Left hindlimb (tissue), 1 donor: Measurements from ENCODE around the gene MN1.
A peak's percentile ranks its signal among the peaks of the same experiment; 100 is the strongest.

Source experiments
- DNase-seq: peaks from one replicate; pipeline ENCODE4 v3.0.0-alpha.2; 2018

The MN1 gene

DNA sequence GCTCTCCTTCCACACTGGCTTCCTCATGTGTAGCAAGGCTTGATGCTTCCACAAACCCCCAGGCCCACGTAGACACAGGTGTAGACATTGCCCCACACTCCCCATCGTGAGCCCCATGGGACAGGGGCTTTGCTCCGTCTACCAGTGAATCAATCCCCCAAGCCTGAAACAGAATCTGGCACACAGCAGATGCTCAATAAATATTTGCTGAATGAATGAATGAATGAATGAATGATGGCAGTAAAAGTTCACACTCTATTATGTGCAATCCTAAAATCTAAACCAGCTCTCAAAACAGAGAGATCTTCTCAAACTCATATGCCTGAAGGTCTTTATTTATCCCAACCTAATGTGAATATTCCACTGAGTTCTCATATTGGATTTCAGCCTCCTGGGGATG is 69.9 kb downstream of the MN1 start:
- DNase-seq, result no peak

- DNase-seq, result no peak
Observed at GRCh38 chr22:27730641-27731433, 70.7 kb downstream of the MN1 start.

- no peak for DNase-seq
Observed at GRCh38 chr22:27729246-27729645, 72.3 kb downstream of the MN1 start.

DNA sequence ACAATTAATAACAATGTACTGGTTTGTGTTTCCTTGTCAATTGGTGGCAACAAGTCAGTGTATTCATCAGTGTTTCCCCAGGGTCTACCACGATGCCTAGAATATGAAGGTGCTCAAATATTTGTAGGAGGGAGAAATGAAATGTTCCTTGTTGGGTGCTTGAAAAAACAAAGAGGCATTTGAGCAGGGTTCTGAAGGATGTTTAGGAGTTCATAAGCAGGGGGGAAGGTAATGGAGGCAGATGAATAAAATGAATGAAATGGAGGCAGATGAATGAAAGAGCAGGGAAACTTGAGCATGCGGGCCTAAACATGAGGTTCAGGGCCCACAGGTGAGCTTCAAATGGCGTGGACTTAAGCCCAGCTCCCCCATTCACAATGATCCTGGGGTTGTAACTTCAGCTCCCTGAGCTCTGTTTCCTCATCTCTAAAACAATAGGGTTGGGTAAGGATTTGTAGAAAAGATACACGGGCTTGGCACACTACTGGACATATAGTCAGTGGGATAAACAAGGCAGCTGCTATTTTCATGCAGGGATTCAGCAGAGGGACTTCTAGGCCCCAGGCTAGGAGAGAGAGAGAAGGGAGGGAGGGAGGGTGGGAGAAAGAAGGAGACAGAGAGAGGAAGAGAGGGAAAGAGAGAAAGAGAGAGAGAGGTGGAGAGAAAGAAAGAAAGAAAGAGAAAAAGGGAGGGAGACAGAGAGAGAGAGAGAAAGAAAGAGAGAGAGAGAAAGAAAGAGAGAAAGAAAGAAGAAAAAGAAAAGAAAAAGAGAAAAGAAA is 73.7 kb downstream of the MN1 start:
- no peak for DNase-seq

DNA sequence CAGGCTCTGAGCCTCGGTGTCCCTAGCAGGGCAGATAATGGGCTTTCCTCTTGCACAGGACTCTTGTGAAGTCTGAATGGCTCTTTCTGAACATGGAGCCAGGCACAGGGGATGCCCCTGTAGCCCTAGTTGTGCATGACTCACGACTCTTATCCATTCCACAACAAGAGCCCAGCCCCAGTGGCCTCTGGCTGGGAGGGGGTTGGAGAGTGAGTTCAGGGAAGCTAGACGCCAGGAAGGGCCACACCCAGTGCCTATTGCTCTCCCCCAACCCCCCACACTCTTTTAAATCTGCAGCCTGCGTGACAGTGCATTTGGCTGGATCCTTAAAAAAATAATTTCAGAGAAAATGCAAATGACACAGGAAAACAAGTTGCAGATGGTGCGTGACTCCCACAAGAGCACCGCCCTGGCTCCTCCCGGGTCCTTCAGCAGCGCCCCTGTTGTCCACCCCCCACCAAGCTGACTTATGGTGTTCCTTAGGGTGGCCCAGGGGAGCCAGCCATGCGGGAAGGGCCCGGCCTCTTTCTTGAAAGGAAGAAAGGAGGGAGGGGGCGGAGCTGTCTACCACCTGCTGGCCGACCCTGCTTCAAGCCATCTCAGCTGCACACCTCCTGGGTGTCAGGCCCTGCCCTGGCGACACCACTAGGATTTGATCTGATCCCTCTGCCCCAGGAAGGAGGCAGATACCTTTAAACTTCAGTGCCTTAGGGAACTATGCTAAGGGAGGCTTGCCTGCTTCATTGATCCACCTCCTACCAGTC is 74.7 kb downstream of the MN1 start:
- peak; percentile 68 for DNase-seq

GRCh38 chr22:27726331-27726685 is 75.2 kb downstream of the MN1 start:
- no peak for DNase-seq

DNA sequence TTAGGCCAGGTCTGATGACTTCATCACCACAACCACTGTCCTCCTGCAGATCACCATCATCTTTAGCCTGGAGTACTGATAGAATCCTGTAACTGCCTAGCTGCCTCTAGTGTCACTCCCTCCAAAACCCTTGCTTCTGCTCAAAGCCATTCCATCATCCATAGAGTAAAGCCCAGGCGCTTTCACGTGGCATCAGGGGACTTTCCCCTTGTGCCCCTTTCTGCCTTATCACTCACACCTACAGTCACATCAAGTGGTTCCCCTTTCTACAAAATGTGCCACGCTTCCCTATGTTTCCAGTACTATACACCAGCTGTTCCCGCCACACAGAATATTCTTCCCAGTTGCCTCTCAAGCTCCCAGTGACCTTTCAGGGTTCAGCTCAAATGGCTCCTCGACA is 75.9 kb downstream of the MN1 start:
- no peak for DNase-seq

DNA sequence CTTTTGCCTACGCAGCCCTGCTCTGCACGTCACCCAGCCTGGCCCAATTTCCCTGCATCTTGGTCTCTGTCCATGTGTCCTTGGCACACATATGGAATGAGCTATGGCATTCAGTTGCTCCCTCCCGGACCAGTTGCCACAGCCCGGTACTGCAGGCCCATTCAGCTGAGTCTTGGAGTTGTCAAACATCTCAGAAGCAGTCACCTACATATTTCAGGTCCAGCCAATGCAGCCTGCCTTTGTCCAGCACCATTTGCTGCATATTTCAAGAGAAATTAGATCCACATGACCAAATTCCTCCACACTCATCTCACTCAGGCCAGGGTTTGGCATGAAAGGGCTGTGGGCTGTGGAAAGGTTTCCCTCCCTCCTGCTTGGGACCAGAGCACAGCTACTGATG is 76.8 kb downstream of the MN1 start:
- peak; percentile 52 for DNase-seq

- DNase-seq, result no peak
Observed at GRCh38 chr22:27724157-27724556, 77.4 kb downstream of the MN1 start.

GRCh38 chr22:27723708-27724107 is 77.8 kb downstream of the MN1 start:
- DNase-seq, result no peak

GRCh38 chr22:27723158-27723557 is 78.4 kb downstream of the MN1 start:
- DNase-seq, result no peak

GRCh38 chr22:27720860-27721259 is 80.7 kb downstream of the MN1 start:
- DNase-seq, result no peak

GRCh38 chr22:27719535-27720227 is 81.9 kb downstream of the MN1 start:
- peak; percentile 10 for DNase-seq

- no peak for DNase-seq
Observed at GRCh38 chr22:27719036-27719347, 82.6 kb downstream of the MN1 start.

- peak; percentile 69 for DNase-seq
Observed at GRCh38 chr22:27718186-27719035, 83.1 kb downstream of the MN1 start.

- peak; percentile 0 for DNase-seq
Observed at GRCh38 chr22:27717094-27717493, 84.5 kb downstream of the MN1 start.

DNA sequence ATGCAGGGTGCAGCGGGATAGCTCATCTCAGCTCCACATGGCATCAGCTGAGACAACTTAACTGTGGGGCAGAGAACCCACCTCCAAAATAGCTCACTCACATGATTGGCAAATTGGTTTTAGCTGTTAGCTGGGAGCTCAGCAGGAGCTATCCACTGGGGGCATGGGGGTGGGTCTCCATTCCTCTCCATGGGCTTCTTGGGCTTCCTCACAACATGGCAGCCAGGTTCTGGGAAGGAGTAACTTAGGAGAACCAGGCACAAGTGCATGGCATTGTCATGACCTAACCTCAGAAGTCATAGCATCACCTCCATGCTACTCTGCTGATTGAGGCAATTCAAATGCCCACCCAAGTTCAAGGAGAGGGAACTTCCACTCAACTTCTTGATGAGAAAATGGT is 85.5 kb downstream of the MN1 start:
- DNase-seq, result no peak

DNA sequence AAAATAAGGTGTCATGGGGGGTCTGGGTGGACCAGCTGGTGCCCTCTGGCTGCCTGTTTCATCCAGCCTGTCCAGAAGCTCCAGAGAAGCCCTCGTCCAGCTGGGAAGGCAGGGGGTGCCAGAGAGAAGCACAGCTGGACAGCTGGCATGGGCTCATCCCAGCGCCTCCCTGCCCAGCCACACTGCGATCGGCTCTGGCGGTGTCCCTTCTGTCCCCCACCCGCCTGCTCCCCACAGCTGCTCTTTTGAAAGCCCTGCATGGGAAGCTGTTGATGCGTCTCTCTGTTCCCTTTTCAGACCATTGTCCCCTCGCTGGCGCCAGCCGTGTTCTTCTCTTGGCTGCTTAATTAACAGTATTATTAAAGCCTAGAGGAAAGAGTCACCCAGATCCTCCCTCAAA is 86.5 kb downstream of the MN1 start:
- peak; percentile 56 for DNase-seq

DNA sequence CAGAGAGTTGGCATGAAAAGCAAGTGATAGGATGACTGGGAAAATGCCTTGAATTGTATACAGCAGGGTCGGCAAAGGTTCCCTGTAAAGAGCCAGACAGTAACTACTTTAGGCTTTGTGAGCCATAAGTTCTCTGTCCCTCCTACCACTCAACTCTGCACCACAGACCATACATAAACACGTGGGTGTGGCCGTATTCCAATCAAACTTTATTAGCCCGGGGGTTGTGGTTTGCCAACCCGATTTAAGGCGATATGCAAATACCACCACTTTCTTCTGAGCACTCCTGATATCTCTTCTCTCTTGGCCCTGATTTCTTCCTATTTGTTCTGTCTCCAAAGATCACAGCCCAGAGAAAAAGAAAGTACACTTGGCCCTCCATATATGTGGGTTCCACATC is 87.5 kb downstream of the MN1 start:
- no peak for DNase-seq

GRCh38 chr22:27713461-27713860 is 88.1 kb downstream of the MN1 start:
- no peak for DNase-seq

GRCh38 chr22:27711756-27712155 is 89.8 kb downstream of the MN1 start:
- DNase-seq, result no peak

DNA sequence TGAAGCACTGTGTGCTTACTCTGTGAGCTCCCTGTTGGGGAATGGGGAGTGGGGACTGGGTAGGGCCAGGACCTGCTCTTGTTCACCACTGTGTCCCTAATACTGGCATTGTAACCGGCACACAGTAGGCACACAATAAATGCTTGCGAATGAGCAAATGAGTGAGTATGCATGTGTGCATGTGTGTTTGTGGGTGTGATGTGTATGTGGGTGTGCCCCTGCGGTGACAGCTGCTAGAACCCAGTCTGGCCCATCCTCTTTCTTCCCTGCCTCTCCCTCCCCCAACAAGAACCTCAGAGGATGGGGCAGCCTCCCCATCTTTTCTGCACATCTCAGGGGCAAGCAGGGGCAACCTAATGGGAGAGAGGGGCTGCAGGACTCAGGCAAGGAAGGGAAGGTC is 90.5 kb downstream of the MN1 start:
- no peak for DNase-seq
